GM12891 (cell line): Measurements from ENCODE around the gene SEMG2.

Source experiments
- DNase-seq: peaks from one replicate; pipeline ENCODE4 v3.0.0; 2011; ENCODE audit warnings: low spot score; ENCODE audit not compliant: insufficient read length
- FAIRE-seq: peaks from 2 replicates; lab custom pipeline; 2011; peaks lifted over from hg19 to GRCh38; lab: Jason Lieb, UNC
- PAX5 ChIP-seq: IDR thresholded peaks from 2 replicates; pipeline ENCODE4 v1.6.1; 2011; ENCODE audit warnings: low read length, moderate library complexity, mild to moderate bottlenecking; ENCODE audit not compliant: insufficient read depth, severe bottlenecking
- POLR2A ChIP-seq: IDR thresholded peaks from 2 replicates; pipeline ENCODE4 v1.6.1; 2011; ENCODE audit warnings: low read depth, low read length, control low read depth
- POLR2AphosphoS5 ChIP-seq: IDR thresholded peaks from 2 replicates; pipeline ENCODE4 v1.6.1; 2011; ENCODE audit warnings: low read depth, low read length, control low read depth
- POU2F2 ChIP-seq: IDR thresholded peaks from 2 replicates; pipeline ENCODE4 v1.6.1; 2011; ENCODE audit warnings: low read depth, mild to moderate bottlenecking, control low read depth, low read length, moderate library complexity
- SPI1 ChIP-seq: IDR thresholded peaks from 2 replicates; pipeline ENCODE4 v1.6.1; 2011; ENCODE audit warnings: low read depth, low read length, control low read depth
- TAF1 ChIP-seq: IDR thresholded peaks from 2 replicates; pipeline ENCODE4 v1.6.1; 2011; ENCODE audit warnings: low read depth, low read length, control low read depth

The SEMG2 gene

GRCh38 chr20:45189067-45189609, 32.0 kb upstream of the SEMG2 start:
- no peak for DNase-seq
- no peak for FAIRE-seq
- no peak for TF ChIP-seq SPI1
- TF ChIP-seq TAF1 = no peak
- no peak for TF ChIP-seq PAX5
- TF ChIP-seq POLR2A = no peak
- no peak for TF ChIP-seq POU2F2
- no peak for TF ChIP-seq POLR2AphosphoS5

GRCh38 chr20:45189861-45190260, 31.3 kb upstream of the SEMG2 start:
- no peak for DNase-seq
- no peak for TF ChIP-seq POLR2AphosphoS5
- no peak for TF ChIP-seq PAX5
- TF ChIP-seq SPI1 = no peak
- no peak for TF ChIP-seq POU2F2
- no peak for TF ChIP-seq POLR2A
- TF ChIP-seq TAF1 = no peak
- FAIRE-seq = no peak

GRCh38 chr20:45191926-45192325, 29.2 kb upstream of the SEMG2 start:
- no peak for TF ChIP-seq POU2F2
- TF ChIP-seq POLR2AphosphoS5 = no peak
- TF ChIP-seq PAX5 = no peak
- TF ChIP-seq POLR2A = no peak
- TF ChIP-seq TAF1 = no peak
- TF ChIP-seq SPI1 = no peak
- FAIRE-seq = no peak
- no peak for DNase-seq

GRCh38 chr20:45193331-45193730, 27.8 kb upstream of the SEMG2 start:
- DNase-seq (no peak), FAIRE-seq (no peak)
- TF ChIP-seq POLR2A (no peak), SPI1 (no peak), POU2F2 (no peak), TAF1 (no peak), POLR2AphosphoS5 (no peak), PAX5 (no peak)

DNA sequence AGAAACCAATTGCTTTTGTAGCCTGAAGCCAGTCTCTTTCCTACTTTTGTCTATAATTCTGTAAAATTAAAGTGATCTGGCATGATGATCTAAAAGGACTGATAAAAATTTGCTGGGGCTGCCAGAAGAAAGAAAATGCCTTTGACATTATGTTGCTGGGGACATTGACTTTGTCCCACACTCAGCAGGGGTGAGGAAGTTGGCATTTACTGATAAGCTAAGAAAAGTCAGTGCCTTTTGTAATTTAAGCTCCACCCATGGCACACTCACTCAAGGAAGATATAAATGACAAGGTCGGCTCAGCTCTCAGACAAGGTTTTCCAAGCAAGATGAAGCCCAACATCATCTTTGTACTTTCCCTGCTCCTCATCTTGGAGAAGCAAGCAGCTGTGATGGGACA, 14.4 kb upstream of the SEMG2 start, which contains the start of gene SEMG1:
Gene SEMG1 (plus strand): TSS at position 309 of the 400 bp plus-strand sequence. CDS start 21 bp downstream, at position 330.
- DNase-seq = no peak
- TF ChIP-seq PAX5 = no peak
- no peak for TF ChIP-seq POU2F2
- no peak for TF ChIP-seq SPI1
- no peak for TF ChIP-seq POLR2A
- no peak for TF ChIP-seq TAF1
- FAIRE-seq = no peak

DNA sequence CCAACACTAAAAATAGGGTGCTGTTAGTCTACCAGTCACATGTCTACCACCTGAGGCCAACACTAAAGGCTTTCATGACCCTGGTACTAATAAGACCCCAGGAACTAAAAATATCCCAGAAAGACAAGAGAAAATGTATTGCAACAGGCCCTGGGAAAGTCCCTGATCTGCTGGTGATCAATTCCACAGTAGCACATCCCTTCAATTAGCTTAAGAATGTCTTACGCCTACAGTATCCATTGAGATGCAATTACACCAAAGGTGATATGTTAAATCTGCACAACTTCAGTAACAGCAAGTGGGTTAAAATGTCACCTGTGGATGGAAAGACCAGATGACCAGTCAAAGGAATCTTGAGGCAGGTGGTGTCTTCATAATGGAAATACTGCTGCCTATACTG, 11.2 kb upstream of the SEMG2 start:
- no peak for TF ChIP-seq POLR2AphosphoS5
- TF ChIP-seq PAX5 = no peak
- TF ChIP-seq TAF1 = no peak
- TF ChIP-seq POLR2A = no peak
- no peak for TF ChIP-seq SPI1
- TF ChIP-seq POU2F2 = no peak
- FAIRE-seq (no peak), DNase-seq (no peak)

- DNase-seq (no peak), FAIRE-seq (no peak)
- no peak for TF ChIP-seq POU2F2
- TF ChIP-seq POLR2A = no peak
- TF ChIP-seq SPI1 = no peak
- no peak for TF ChIP-seq TAF1
- TF ChIP-seq PAX5 = no peak
- TF ChIP-seq POLR2AphosphoS5 = no peak
These were observed 9.4 kb upstream of the SEMG2 start for GRCh38 chr20:45211569-45212474.

DNA sequence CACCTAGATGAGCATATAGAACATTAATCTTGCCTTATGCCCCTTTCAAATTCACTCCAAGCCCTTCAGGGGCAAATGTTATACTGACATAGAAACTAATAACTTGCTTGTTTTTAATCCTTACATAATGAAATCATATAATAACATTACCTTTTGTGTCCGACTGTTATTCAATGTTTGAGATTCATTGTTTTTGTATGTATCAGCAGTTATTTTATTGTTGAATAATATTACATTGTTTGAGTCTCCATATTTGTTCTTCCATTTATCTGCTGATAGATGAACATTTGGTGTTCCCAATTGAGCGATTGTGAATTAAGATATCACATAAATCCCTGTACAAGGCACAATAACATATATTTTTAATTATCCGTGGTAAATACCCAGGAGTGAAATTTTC, 8.3 kb upstream of the SEMG2 start:
- FAIRE-seq = no peak
- TF ChIP-seq POU2F2 (no peak), POLR2AphosphoS5 (no peak), POLR2A (no peak), SPI1 (no peak), PAX5 (no peak), TAF1 (no peak)

GRCh38 chr20:45218124-45218523, 3.0 kb upstream of the SEMG2 start:
- TF ChIP-seq TAF1 (no peak), POLR2AphosphoS5 (no peak), PAX5 (no peak), POLR2A (no peak), SPI1 (no peak), POU2F2 (no peak)
- DNase-seq (no peak), FAIRE-seq (no peak)

More for the DNA sequence above, 8.3 kb upstream of the SEMG2 start:
- no peak for DNase-seq
